Stimulated activated CD8-positive, alpha-beta memory T cell treated with anti-CD3 and anti-CD28 coated beads, Interleukin-7, amount 100 ng/mL, for 24 hours (primary cell): ENCODE measurements around the gene INO80.

Experiments
- DNase-seq: peaks from one replicate; pipeline ENCODE4 v3.0.0-alpha.2; 2020; ENCODE audit warnings: low read depth

Gene INO80

DNA sequence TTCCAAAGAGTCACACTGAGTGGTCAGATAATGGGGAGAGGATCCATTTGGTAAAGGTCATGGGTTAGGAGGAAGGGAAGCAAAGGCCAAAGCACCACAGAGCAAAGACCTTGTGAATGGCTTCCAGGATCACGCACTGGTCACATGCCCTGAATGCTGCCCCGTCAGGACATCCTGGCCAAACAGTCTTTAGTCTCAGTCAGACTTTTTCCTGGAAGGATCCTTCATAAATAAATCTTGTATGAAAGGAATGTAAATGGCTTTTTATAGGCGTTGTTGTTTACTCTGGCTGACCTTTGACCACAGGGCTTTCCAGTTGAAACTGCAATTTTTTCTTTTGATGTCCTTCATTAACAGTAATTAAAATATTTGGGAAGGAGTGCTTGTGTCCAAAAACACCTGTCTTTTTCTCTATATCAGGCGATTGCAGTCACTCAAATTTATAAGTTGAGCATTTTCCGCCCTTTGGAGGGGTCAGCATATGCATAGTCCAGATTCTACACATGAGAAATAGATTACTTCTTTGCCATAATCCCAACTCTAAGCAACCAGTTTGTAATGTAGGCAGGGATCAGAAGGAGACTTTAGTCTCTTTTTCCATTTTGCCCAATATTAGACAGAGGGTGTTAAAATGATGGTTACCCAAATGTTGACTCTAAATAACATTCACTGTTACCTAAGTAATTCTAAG is 114.4 kb downstream of the INO80 start:
- no peak for DNase-seq

DNA sequence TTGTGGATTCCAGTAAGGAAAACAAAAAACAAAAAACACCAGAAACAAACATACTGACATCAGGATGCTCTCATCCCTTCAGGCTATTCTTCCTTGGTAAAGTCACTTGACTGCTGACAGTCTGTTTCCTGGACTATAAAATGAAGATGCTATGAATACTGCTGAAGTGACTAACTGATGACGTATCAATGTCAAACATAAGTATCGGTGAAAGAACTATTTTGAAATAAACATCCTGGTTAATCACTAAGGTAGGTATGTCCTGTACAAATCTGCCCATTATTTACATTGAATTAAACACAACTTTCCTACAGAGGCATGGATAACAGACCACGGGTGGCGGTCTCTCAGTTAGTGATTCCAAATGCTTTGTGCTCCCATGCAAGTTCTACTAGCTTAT is 116.9 kb downstream of the INO80 start:
- no peak for DNase-seq

DNA sequence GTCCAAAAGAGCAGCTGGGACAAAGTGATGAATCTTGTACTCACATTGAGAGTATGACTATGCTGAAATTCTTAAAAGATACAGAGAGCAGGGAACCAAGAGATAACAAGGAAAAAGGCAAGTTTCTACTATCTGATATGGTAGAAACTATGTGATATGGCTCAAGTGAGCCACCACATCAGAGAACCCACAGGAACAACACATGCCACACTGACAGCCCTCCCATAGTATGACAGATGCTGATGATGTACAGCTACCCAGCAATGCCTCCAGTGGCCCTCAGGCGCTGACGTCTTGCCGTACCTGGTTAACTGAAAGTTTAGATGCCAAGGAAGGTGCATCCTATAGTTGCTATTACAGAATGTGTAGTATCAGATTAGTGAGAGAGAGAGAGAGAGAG is 120.4 kb downstream of the INO80 start:
- DNase-seq, result no peak

DNA sequence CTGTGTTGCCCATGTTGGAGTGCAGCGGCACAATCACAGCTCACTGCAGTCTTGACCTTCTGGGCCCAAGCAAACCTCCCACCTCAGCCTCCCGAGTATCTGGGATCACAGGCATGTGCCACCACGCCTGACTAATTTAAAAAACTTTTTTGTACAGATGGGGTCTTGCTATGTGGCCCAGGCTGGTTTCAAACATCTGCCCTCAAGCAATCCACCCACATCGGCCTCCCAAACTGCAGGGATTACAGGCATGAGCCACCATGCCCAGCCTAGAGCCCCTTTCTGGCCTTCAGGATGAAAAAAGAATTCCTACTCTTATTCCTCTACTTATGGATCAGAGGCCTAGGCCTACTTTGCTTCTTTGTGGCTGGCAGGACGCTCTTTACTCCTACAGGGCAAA is 123.3 kb downstream of the INO80 start:
- DNase-seq, result no peak

DNA sequence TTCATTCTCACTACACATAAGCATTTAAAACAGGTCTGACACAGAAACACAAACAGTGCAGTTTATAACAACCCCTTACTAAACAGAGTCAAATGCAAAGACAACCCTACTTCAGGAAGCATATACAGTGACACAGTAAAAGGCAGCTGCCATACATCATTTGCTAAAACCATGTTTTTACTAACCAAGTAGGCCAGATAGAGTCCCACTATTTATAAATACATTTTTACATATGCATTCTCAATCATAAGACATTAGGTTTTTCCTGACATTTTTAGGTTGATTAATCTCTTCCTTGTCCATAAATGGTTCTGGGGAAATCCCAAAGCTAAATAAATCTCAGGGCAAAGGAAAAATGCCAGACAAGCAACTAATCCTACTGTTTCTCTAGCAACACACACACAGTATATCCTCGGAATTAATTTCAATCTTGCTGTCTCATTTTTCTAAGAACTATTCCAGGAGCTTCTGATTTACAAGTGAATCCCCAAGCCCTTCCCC is 123.8 kb downstream of the INO80 start:
- DNase-seq, result no peak

DNA sequence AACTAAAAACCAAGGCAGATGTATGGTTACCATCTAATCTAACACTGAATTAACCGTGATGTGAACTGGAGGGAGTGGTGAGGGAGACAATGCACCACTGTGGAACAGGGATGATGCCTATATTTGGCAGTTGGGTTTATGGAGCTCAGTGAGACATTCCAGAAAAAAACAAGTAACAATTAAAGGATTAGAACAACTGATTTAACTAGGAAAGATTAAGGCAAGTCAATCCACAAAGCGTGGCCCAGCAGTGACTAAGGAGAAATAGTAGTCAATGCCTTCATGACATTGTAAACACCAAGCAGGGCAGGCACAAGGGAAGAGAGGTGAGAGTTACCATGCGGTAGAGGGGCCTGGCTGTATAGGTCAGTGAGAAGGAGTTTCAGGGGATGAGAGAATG is 124.7 kb downstream of the INO80 start:
- DNase-seq, result no peak

DNA sequence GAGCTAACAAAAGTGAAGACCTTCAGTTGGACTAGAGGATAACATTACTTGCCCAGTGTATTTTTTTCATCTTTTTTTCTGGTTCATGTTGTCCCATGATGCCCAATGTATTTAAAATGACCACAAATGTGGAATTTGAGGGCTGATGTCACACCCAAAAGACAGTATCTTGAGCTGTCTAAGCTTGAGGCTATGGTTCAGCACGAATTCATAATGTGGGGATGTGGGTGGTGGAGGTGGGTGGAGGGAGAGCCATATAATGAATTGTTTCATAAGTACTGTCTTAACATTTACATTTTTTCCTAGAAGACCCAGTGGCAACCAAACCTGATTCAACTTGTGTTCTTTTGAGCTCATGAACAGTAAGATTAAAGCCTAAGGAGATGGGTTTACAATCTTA is 125.3 kb downstream of the INO80 start:
- no peak for DNase-seq

DNA sequence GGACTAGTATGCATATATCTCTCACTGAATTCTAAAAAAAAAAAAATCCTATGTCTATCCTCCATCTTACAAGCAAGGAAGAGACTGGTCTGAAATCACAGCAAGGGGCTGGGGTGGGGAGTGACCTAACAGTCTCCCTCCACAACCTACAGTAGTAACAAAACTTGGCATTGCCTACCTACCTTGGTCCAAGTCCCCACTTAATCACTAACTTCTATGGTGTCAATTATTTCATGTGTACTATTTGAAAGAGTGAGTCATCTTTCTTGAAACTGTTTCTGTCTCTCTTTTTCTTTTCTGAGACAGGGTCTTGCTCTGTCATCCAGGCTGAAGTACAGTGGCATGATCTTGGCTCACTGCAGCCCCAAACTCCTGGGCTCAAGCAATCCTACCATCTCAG is 126.0 kb downstream of the INO80 start:
- no peak for DNase-seq

DNA sequence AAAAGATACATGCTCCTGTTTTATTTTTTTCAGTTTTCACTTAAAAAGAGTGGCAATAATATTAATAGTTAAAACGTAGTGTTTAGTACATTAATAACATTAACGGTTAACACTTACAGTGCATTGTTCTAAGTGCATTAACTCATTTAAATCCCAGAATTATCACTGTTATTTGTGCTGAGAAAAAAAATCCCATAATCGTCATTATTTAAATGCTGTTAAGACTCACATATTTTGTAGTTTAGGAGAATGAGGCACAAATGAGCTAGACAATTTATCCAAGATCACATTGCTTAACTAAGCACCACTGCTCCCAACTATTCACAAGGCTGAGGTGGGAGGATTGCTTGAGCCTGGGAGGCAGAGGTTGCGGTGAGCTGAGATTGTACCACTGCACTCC is 127.9 kb downstream of the INO80 start:
- DNase-seq, result no peak

DNA sequence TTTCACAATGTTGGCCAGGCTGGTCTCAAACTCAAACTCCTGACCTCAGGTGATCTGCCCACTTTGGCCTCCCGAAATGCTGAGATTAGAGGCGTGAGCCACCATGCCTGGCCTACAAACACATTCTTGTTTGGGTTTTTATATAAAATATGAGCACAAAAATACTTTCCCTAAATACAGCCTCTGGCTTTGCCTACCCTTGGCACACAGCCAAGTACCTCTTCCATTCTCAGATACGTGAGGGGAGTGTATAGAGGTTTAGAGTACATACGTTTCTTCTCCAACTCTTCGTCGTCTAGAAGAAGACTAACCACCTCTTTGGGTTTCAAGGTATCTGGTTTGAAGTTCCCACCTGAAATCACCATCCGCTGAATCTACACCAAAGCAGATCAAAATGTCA is 129.3 kb downstream of the INO80 start:
- no peak for DNase-seq

DNA sequence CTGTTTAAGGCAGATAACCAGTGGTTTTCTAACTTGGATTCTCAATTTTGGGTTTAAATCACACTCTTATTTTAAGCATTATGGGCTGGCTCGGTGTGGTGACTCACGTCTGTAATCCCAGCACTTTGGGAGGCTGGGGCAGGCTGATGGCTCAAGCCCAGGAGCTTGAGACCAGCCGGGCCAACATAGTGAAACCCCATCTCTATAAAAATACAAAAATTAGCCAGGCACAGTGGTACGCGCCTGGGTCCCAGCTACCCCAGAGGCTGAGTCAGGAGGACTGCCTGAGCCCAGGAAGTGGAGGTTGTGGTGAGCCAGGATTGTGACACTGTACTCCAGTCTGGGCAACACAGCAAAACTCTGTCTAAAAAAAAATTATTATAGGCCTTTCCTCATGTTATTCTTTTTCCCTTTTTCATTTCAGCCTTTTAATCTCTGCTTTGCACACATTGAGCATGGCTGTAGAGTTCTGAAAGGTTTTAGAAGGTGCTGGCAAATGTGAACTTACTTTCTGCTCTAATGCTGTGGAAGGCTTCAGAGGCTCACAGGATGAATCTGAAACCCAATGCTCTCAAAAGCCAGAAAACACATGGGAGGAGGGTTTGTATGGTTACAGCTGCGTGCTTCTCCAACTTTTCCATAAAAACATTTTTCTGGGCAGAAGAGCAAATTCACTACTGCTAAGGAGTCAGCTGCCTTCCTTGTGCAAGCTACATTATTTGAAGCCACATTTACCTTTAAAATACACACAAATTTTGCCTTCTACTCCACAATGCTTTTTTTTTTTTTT is 130.3 kb downstream of the INO80 start:
- DNase-seq, result no peak

DNA sequence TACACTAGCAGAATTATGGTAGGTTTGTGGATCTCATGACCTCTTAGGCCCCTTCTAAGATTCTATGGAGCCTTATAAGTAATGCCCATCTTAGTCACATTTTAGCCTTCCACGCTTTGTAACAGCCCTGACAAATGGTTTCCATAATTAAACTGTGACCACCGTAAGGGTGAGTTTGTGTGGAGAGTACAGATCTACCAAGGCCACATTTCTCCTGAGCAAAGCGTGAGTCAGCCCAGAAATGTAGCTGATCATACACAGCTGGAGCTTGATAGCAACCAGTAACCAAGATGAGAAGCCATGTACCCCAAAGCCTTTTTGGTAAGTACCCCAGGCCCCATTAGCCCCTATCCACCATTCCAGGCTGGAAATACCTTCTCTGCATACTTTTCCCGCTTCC is 131.1 kb downstream of the INO80 start:
- DNase-seq, result no peak

DNA sequence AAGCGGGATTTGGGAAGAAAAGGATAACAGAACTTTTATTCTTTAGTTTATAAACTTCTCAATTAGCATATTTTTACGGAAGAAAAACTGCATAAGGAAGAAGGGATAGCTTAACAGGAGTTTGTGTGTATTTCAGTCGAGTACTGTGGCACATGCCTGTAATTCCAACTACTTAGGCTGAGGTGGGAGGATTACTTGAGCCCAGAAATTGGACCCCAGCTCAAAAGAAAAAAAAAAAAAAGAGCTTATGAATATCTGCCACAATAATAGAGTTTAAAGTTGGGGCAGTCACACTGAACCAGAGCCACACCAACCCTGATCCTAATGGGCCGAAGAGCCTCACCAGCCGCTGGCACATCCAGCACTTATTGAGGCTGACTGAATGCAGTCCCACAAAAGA is 131.7 kb downstream of the INO80 start:
- DNase-seq, result no peak

DNA sequence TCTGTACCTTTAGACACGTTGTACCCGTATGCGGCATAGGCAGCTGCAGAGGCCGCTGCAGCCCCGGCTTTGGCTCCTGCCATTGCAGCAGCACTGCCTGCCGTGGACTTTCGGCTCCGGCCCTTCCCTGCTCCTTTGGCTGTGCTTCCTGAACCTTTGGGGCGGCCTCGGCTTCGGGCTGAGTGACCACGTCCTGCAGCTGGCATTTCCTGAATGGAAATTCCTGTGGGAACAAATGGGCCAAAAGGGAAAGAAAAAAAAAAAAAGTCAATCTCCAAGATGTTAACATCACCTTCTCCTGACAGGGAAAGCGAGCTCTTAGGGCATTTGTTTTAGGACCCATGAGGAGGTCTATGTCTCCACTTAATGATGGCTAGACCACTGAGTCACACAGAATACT is 133.2 kb downstream of the INO80 start:
- DNase-seq, result no peak

DNA sequence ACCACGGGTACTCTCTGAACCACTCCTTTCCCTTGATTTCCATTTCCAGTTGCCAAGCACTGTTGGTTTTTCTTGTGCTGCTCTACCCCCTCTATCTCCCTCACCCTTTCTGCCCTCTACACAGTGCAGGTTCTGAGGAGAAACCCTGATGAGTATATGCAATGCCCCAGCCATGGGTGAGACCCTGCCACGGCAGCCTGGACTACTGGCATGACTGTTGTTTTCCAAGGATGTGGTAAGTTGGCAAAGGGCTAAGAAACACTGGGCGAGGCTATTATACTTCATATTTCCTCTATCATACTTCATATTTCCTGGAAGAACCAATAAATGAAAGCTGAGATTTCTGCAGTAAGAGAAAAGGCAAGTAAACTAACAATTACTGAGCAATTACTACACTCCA is 134.9 kb downstream of the INO80 start:
- no peak for DNase-seq

DNA sequence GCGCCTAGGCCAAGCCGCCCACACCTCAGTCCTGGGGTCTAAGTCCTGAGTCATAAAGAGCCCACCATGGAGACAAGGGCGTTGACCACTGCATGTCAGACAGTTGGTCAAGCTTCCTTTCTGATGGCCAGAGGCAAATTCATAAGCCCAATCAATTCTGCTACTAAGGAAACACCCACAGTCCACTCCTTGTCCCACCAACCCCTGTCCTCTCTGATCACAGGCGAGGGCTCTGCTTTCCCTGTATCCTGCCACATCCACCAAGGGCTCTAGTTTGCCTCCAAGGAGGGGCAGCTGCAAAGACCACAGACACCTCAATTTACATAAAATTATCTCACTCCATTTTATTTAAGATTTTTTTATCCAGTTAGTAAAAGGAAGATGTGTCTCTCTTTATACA is 137.5 kb downstream of the INO80 start:
- DNase-seq, result no peak

DNA sequence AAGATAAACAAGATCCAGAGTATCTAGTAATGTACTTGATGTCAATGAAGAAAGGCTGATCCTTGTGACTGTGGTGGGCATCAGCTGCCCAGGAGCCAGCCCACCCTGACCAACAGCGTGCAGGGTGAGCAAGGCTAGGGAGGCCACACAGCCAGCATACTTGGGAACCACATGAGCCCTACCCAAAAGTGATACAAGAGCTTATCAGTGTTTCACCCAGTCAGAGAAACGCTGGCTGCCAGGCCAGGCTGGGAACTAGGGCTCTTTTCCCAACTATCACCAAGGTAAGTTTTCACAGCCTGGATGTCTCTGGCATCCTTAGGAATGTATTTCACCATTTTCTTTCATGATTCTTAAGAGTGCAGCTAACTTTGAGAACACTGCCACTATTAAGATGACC is 137.9 kb downstream of the INO80 start:
- DNase-seq, result no peak

DNA sequence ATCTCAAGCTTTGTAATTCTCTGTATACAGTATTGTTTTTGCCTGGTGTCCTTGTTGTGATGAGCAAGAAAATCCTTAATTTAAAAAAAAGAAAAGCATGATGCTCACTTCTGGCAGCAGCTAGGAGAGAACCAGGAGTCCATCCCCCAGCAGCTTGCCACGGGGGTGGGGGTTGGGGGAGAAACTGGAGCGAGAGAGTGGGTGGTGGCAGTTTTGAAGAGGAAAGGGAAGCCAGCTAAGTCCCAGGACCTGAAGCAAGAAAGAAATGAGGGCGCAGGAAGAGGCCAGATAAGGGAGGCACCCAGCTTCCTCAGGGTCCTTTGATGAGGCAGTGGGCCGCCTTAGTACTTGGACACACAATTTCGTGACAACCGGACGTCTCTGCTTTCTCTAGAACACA is 139.3 kb downstream of the INO80 start:
- no peak for DNase-seq

DNA sequence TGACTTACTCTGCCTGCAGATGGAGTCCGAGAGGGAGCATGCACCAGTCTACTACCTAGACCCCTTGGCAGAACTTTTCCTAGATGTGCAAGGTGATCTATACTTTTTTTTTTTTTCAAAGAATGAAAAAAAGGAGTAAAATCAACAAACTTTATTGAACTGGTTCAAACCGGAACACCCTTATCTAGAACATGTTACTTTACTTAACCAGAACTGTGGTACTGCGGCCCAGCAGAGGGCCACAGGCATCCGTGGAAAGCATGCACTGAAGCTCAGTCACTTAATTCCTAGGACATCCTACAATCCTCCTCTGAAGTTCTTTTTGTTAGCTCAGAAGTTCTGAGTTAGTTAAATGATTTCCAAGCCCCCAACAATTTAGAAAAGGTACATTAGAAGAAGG is 141.2 kb downstream of the INO80 start:
- DNase-seq, result no peak

DNA sequence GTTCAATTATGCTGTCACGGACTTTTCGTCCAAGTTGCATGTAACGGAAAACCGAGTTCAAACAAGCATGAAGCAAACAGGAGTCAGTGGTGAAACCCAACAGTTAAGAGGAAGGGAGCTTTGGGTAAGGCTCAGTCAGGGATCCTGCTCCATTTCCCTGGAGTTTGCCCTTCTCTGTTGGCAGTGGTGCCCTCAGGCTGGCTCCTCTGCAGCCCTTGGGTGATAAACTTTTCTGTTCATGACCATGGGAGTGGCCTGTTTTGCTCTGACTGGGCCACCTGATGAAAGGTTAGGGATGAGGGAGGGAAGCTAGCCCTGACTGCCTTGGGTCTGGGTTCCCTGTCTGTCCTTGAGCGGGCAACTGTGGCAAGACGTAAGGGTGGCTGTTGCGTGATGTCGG is 146.7 kb downstream of the INO80 start:
- no peak for DNase-seq

DNA sequence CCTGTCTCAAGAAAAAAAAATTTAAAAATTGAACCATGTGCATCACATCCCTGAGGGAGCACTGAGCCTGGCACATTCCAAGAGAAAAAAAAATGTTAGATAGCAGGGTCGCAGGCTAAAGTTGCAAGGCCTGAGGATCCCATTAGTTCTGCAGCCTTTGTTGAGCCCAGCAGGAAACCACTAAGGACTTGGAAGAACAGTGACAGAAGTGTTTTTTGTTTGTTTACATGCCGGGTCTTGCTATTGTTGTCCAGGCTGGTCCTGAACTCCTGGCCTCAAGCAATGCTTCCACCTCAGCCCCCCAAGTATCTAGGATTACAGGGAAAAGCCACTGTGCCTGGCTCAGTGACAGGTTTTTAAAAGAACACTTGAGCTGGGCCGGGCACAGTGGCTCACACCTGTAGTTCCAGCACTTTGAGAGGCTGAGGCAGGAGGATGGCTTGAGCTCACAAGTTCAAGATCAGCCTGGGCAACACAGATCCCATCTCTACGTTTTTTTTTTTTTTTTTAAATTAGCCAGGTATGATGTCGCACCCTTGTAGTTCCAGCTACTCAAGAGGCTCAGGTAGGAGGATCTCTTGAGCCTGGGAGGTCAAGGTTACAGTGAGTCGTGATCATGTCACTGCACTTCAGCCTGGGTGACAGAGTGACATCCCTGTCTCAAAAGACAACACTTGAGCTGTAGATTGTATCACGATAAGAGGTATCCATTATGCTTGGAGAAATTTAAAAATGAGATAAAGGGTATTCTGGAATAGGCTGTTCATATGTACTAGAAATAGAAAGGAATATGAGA is 147.6 kb downstream of the INO80 start:
- DNase-seq, result no peak

DNA sequence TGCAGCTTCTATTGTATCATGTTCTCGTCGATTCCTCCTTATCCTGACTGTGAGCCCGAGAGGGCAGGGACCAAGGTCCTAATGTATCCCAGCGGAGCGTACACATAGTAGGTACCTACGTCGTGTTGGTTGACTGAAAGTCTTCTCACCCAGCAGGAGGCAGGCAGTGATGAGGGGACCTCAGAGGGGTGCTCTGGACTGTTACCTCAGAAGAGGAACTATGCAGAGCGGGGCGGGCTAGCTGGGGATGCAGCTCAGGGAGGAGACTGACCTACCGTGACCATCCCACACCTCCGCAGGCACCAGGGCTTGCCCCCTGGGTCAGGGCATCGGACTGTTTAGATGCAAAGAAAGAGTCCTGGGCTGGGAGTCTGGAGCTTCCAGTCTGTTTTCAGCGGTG is 151.4 kb downstream of the INO80 start:
- DNase-seq, result no peak

DNA sequence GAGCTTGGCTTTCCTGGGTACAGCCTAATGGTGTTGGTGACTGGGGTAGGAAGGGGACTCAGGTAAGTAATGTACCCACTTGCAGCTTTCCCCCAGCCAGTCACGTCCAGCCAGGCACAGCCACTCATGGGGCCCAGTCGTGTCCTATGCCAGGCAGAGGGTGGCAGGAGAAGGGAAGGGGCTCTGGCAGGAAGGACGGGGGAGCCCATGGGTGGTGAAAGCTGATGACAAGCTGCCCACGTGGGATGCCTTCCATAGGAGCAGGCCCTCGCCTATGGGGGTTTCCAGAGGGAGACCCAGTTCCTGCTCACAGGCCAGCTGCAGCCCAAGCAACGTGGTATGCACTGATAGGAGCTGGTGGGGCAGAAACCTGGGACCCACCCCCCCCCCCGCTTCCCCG is 152.1 kb downstream of the INO80 start:
- no peak for DNase-seq
